Upper lobe of left lung (tissue), 4 donors: ENCODE data around the gene POT1.

ENCODE experiments used
- CTCF ChIP-seq, 6 experiments: fragments of 450-650 bp in 4 of 6; fragments of 200-600 bp in 2 of 6; sonication (generic) in 2 of 6; IDR thresholded peaks; one replicate each; pipeline ENCODE4 v1.5.1; 2016 to 2019; ENCODE audit warnings: antibody characterized with exemption in 6 of 6
- EP300 ChIP-seq, 4 donors: sonication (generic); formaldehyde crosslinking; IDR thresholded peaks; one replicate each; pipeline ENCODE4 v1.5.1; 2017; ENCODE audit warnings: antibody characterized with exemption in 4 of 4, control low read depth in 2 of 4
- POLR2A ChIP-seq, 4 donors: fragments of 450-650 bp; IDR thresholded peaks; one replicate each; pipeline ENCODE4 v1.5.1; 2016 to 2017; ENCODE audit warnings: antibody characterized with exemption in 4 of 4, mild to moderate bottlenecking in 2 of 4
- POLR2AphosphoS5 ChIP-seq, 2 donors: sonication (generic); formaldehyde crosslinking; IDR thresholded peaks; one replicate each; pipeline ENCODE4 v1.5.1; 2017; ENCODE audit warnings: antibody characterized with exemption in 2 of 2

- no peak for TF ChIP-seq CTCF (IDR thresholded peaks at IDR 0.05)
- TF ChIP-seq POLR2AphosphoS5 (IDR thresholded peaks at IDR 0.05) = no peak
- TF ChIP-seq POLR2A (IDR thresholded peaks at IDR 0.05) = no peak
- TF ChIP-seq EP300 (IDR thresholded peaks at IDR 0.05) = no peak
Observed at GRCh38 chr7:124898531-124898930, 31.1 kb downstream of the POT1 start.
